ENCODE data around the gene EMC6.

The EMC6 gene

DNA sequence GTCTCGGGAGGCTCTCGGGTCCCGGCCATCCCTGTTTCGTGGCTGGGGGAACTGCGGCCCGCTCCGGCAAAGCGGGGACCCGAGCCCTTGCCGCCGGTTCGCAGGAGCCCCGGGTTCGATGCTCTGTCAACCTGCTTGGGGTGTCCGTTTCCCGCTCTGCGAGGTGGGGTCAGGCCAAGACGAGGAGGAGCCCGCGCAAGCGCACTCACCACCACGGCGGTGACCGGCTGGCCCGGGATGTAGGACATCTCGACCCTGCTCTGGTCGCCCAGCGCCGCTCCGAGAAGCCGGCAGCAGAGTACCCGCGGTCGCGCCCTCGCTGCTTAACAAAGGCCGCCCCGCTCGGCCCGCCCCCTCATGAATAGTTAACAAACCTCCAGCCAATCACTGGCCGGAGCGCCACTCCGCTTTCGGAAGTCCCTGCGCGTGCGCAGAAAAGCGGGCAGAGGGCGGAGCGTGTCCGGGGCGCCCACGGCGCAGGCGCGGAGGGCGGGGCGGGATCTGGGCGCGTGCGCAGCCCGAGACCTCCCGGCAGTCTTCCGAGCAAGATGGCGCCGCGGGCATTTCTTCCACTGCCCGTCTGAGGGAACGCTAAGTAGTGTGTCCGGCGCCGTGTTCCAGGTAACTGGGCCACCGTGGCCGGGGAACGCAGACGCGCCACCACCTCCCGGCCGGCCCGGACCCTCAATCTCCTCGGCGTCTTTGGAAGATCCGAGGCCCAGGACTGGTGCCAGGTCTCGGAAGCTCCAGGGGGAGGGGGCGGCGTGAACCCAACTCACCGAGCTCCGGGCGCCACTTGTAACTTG, at the start of gene EMC6, which contains the start of gene TAX1BP3:
Gene EMC6 (plus strand): TSS at position 534 of the 806 bp plus-strand sequence. CDS start 335 bp downstream, outside the sequence.
Gene TAX1BP3 (minus strand): TSS at position 300 of the 806 bp plus-strand sequence. CDS start 52 bp downstream, at position 248.
- no peak for TF ChIP-seq CTCF (IDR thresholded peaks at IDR 0.05; ENCODE audit: control insufficient read depth, extremely low read depth, insufficient read depth)
- peak within 1 kb of the TSS; percentile 95 for H3K4me3 ChIP-seq (ENCODE audit: low read depth, low read length)
- DNase-seq (ENCODE audit: low read depth), result peak; percentile 86

GRCh38 chr17:3621146-3621720, 47.4 kb upstream of the EMC6 start:
- TF ChIP-seq CTCF (IDR thresholded peaks at IDR 0.05; ENCODE audit: control insufficient read depth, extremely low read depth, insufficient read depth), result no peak
- no peak for DNase-seq (ENCODE audit: low read depth)

DNA sequence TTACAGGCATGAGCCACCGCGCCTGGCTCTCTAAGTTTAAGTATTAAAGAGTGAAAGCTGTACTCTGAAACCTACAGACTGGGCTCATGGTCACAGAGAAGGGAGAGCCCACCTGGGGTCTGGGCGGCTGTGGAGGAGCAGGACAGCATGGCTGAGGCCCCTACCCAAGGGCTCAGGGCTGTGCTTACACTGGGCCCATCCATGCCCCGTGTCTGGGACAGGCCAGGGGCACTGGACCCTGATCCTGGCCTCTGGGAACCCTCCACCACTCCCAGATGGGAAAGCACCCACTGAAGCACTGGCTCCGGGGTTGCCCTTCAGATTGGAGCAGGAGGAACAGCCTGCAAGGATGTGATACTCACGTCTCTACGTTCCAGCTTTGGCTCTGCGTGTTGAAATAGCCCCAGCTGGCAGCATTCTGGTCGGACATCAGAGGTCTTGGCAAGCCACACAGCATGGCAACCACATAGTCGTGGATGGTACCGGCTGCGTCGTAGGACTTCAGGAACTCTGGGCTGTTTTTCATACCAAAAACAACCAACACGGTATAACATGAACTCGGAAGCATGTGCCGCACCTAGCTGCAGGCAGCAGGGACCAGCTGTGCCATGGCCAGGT, 45.5 kb upstream of the EMC6 start:
- TF ChIP-seq CTCF (IDR thresholded peaks at IDR 0.05; ENCODE audit: control insufficient read depth, extremely low read depth, insufficient read depth), result no peak
- H3K4me3 ChIP-seq (ENCODE audit: low read depth, low read length), result no peak overlapping the region
- DNase-seq (ENCODE audit: low read depth), result no peak

More at GRCh38 chr17:3621146-3621720, 47.4 kb upstream of the EMC6 start:
- no peak overlapping the region for H3K4me3 ChIP-seq (ENCODE audit: low read depth, low read length)

DNA sequence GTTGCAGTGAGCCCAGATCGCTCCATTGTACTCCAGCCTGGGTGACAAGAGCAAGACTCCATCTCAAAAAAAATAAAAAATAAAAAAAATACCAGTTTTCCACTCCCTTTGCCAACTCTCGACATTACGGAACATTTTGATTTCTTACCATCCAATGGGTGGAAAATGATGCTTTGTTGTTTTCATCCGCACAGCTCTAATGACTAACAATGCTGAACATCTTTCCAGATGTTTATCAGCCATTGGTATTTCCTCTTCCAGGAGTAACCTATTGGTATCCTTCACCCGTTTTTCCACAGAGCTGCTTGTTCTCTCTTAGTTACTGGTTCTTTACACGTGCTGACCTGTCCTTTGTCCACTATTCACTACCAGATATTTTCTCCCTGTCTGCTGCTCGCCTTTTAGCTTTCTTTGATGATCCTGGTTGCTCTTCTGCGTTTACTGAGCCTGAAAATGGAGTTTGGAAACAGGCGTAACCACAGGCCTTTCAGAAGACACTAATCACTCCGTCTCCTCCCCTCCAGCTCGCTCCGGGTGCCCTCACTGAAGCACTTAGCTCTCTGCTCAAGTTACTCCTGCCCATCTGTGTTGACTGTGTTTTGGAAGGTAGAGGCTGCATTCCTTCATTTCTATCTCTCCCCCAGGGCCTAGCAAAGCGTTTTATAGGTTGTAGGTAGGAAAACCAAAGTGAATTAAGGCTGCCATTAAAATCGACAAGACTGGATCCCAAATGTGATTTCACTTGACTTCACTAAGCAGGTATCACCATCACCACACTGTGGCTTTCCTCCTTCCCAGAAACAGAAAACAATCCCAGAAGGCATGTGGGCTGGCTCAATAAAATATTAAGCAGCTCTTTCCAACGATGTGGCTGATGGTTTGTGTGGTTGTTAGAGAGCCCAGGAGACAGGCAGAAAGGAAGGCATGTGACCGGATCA, 41.5 kb upstream of the EMC6 start:
- DNase-seq (ENCODE audit: low read depth), result no peak
- no peak overlapping the region for H3K4me3 ChIP-seq (ENCODE audit: low read depth, low read length)
- TF ChIP-seq CTCF (IDR thresholded peaks at IDR 0.05; ENCODE audit: control insufficient read depth, extremely low read depth, insufficient read depth), result no peak

DNA sequence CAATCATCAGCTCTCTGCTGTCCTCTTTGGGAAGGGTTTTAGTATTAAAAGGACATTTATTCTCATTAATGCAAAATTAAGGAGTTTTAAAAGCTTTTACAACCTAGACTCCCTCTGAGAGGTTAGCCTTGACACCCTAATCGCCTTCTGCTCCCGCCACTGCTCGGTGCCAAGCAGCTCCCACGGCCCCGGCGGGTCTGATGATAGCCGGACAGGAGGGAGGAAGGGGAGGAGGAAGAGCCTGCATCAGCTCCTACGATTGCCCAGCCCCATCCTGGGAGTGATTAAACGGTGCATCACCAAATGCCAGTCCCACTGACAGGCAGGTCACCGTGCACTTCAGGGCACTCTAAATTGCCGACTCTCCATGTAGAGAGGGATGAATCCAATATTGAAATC, 40.8 kb upstream of the EMC6 start:
- no peak for DNase-seq (ENCODE audit: low read depth)
- no peak overlapping the region for H3K4me3 ChIP-seq (ENCODE audit: low read depth, low read length)
- no peak for TF ChIP-seq CTCF (IDR thresholded peaks at IDR 0.05; ENCODE audit: control insufficient read depth, extremely low read depth, insufficient read depth)

DNA sequence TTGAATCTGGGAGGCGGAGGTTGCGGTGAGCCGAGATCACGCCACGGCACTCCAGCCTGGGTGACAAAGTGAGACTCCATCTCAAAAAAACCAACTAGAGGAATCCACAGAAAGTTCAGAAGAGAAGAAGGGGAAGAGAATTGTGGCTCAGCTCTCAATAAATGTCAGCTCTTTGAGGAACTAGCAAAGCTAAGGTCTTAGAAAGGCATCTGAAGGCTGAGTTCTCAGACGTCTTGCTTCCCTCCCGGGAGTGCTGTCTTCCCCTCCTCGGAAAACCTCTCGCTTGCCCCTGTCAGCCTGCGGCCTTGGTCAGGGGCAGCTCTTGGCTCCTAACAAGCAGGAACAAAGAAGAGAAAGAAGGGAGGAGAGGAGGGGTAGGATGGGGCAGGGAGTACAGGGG, 37.8 kb upstream of the EMC6 start:
- DNase-seq (ENCODE audit: low read depth), result no peak
- TF ChIP-seq CTCF (IDR thresholded peaks at IDR 0.05; ENCODE audit: control insufficient read depth, extremely low read depth, insufficient read depth), result no peak
- H3K4me3 ChIP-seq (ENCODE audit: low read depth, low read length), result no peak overlapping the region
